GM23338 (cell line): ENCODE measurements around the gene CD24. TPM values are rescaled to one million over a fixed set of nuclear protein-coding genes. Genes with fewer than 3 reads are reported as not detected.
"Not testable (repeated sequence)": the region's sequence is repeated elsewhere in the genome, so short reads cannot be mapped to it uniquely, and the experiment has no call there.

Experiments used
- ATAC-seq: fragments of 200-7000 bp; cut with Tn5 transposase; 3 replicates; pipeline ENCODE4 v1.9.1; 2020
- DNase-seq: peaks from one replicate; pipeline ENCODE4 v3.0.0-alpha.2; 2015; ENCODE audit warnings: low spot score
- H2AFZ ChIP-seq: fragments of 200-600 bp; sonication (generic); 2 replicates; pipeline ENCODE4 v1.8.0; 2016; ENCODE audit warnings: antibody characterized with exemption, mild to moderate bottlenecking, moderate library complexity
- H3F3A ChIP-seq: fragments of 200-600 bp; sonication (generic); replicated peaks from 2 replicates; pipeline ENCODE4 v1.8.0; 2017; ENCODE audit warnings: antibody characterized with exemption, mixed run types, low read depth
- H3K27ac ChIP-seq: fragments of 200-600 bp; sonication (generic); 2 replicates; pipeline ENCODE4 v1.6.1; 2016; ENCODE audit warnings: low read depth
- H3K27me3 ChIP-seq: fragments of 200-600 bp; sonication (generic); 2 replicates; pipeline ENCODE4 v1.8.0; 2016; ENCODE audit warnings: mild to moderate bottlenecking, mixed run types, moderate library complexity; ENCODE audit not compliant: insufficient read depth
- H3K36me3 ChIP-seq: fragments of 200-600 bp; sonication (generic); 2 replicates; pipeline ENCODE4 v1.8.0; 2016; ENCODE audit warnings: mild to moderate bottlenecking; ENCODE audit not compliant: insufficient read depth
- H3K4me1 ChIP-seq: fragments of 200-600 bp; sonication (generic); 2 replicates; pipeline ENCODE4 v1.8.0; 2016; ENCODE audit warnings: mild to moderate bottlenecking, moderate library complexity; ENCODE audit not compliant: insufficient read depth
- H3K4me2 ChIP-seq: fragments of 200-600 bp; sonication (generic); 2 replicates; pipeline ENCODE4 v1.7.1; 2017; ENCODE audit warnings: mixed run types
- H3K4me3 ChIP-seq: fragments of 200-600 bp; sonication (generic); 2 replicates; pipeline ENCODE4 v1.6.1; 2016; ENCODE audit warnings: mixed run types
- H3K79me2 ChIP-seq: fragments of 200-600 bp; sonication (generic); replicated peaks from 2 replicates; pipeline ENCODE4 v1.8.0; 2017; ENCODE audit warnings: mild to moderate bottlenecking; ENCODE audit not compliant: insufficient read depth
- H3K9me2 ChIP-seq: fragments of 200-600 bp; sonication (generic); 2 replicates; pipeline ENCODE4 v1.8.0; 2017; ENCODE audit not compliant: insufficient read depth
- H4K20me1 ChIP-seq: fragments of 200-600 bp; sonication (generic); replicated peaks from 2 replicates; pipeline ENCODE4 v1.8.0; 2017; ENCODE audit warnings: mild to moderate bottlenecking; ENCODE audit not compliant: insufficient read depth
- H3K27ac Mint-ChIP-seq: 2 replicates; pipeline ENCODE4 v1.8.0; 2020; ENCODE audit warnings: inconsistent platforms, mild to moderate bottlenecking, moderate library complexity, mixed read lengths
- H3K27me3 Mint-ChIP-seq: 3 replicates; pipeline ENCODE4 v1.8.0; 2022; ENCODE audit warnings: low read depth, mild to moderate bottlenecking, moderate library complexity, mixed read lengths, inconsistent platforms; ENCODE audit not compliant: insufficient read depth, poor library complexity
- H3K36me3 Mint-ChIP-seq: 3 replicates; pipeline ENCODE4 v1.8.0; 2021; ENCODE audit warnings: low read depth, mild to moderate bottlenecking, inconsistent platforms, moderate library complexity, mixed read lengths
- H3K4me1 Mint-ChIP-seq: 3 replicates; pipeline ENCODE4 v1.8.0; 2020; ENCODE audit warnings: mild to moderate bottlenecking, inconsistent platforms, mixed read lengths
- H3K4me3 Mint-ChIP-seq: 3 replicates; pipeline ENCODE4 v1.8.0; 2021; ENCODE audit warnings: moderate library complexity, mild to moderate bottlenecking, inconsistent platforms, mixed read lengths
- H3K9me3 Mint-ChIP-seq: 3 replicates; pipeline ENCODE4 v1.8.0; 2020; ENCODE audit warnings: moderate library complexity, mild to moderate bottlenecking, inconsistent platforms, mixed read lengths
- EZH2 ChIP-seq: fragments of 200-600 bp; sonication (generic); IDR thresholded peaks from one replicate; pipeline ENCODE4 v1.8.0; 2017; ENCODE audit warnings: antibody characterized with exemption, mild to moderate bottlenecking, low read depth; ENCODE audit not compliant: unreplicated experiment
- EZH2phosphoT487 ChIP-seq: fragments of 200-600 bp; sonication (generic); IDR thresholded peaks from one replicate; pipeline ENCODE4 v1.8.1; 2018; ENCODE audit warnings: antibody characterized with exemption; ENCODE audit not compliant: unreplicated experiment
- JUNB ChIP-seq: IDR thresholded peaks from one replicate; pipeline ENCODE4 v1.6.1; 2016; ENCODE audit warnings: antibody characterized with exemption; ENCODE audit not compliant: unreplicated experiment
- NANOG ChIP-seq: IDR thresholded peaks from 2 replicates; pipeline ENCODE4 v1.6.1; 2016; ENCODE audit warnings: antibody characterized with exemption, borderline replicate concordance
- POLR2AphosphoS5 ChIP-seq: IDR thresholded peaks from 2 replicates; pipeline ENCODE4 v1.6.1; 2016; ENCODE audit warnings: antibody characterized with exemption, low read depth
- STAT1 ChIP-seq: IDR thresholded peaks from one replicate; pipeline ENCODE4 v1.6.1; 2016; ENCODE audit warnings: antibody characterized with exemption; ENCODE audit not compliant: unreplicated experiment
- polyA plus RNA-seq: library from polyadenylated mRNA; unstranded; fragments of >200 nt; fragmentation: Nextera tagmentation; extraction: Ambion mirVana; gene quantifications from 2 replicates; pipeline ENCODE4 v1.2.1, GENCODE V29; 2016
- total RNA-seq: library from RNA; depleted of rRNA; stranded (reverse); fragments of >200 nt; shearing (Covaris generic); gene quantifications from 2 replicates; pipeline ENCODE4 v1.2.3, GENCODE V29; 2014
- TF ChIP-seq, protein P1 (sequence below): IDR thresholded peaks from 2 replicates; pipeline ENCODE4 v1.6.1; 2016; ENCODE audit warnings: antibody characterized with exemption
- TF ChIP-seq, protein P2 (sequence below), 2 experiments: fragments of 200-600 bp in 1 of 2; sonication (generic) in 1 of 2; conservative IDR thresholded peaks; 2 replicates each; pipeline versions ENCODE4 v1.5.1 to v1.6.1; 2016 to 2017; ENCODE audit warnings: antibody characterized with exemption in 2 of 2, low read depth in 2 of 2, mild to moderate bottlenecking in 2 of 2, moderate library complexity in 1 of 2

Gene CD24
- total and polyA plus RNA-seq, 2 experiments from 2014 or later, result 1,373 to 2,907 TPM

DNA sequence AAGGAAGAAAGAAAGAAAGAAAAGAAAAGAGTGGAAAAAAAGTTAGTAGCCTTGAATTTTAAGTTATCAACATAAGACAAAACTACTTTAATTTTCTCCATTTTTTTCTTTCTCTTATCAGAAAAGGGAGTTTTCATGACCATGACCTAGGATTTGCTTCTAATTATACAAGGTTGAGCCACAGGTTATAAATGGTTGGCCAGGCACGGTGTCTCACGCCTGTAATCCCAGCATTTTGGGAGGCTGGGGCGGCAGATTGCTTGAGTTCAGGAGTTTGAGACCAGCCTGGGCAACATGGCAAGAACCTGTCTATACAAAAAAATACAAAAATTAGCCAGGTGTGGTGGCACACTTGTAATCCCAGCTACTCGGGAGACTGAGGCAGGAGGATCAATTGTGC is 45.7 kb upstream of the CD24 start:
- Histone ChIP-seq H2AFZ (no peak overlapping the region), H4K20me1 (no peaks in the 10 kb centered on the region), H3F3A (no peaks in the 10 kb centered on the region), H3K79me2 (no peaks in the 10 kb centered on the region), H3K4me3 (no peak overlapping the region), H3K27ac (no peak overlapping the region), H3K4me2 (no peak overlapping the region), H3K9me2 (no peaks in the 10 kb centered on the region), H3K36me3 (no peaks in the 10 kb centered on the region), H3K4me1 (no peaks in the 10 kb centered on the region), H3K27me3 (no peaks in the 10 kb centered on the region)
- no peak overlapping the region for H3K4me3 Mint-ChIP-seq
- TF ChIP-seq STAT1 (no peak), EZH2phosphoT487 (no peak), POLR2AphosphoS5 (no peak), EZH2 (no peak), JUNB (no peak)
- TF ChIP-seq, protein P1, sequence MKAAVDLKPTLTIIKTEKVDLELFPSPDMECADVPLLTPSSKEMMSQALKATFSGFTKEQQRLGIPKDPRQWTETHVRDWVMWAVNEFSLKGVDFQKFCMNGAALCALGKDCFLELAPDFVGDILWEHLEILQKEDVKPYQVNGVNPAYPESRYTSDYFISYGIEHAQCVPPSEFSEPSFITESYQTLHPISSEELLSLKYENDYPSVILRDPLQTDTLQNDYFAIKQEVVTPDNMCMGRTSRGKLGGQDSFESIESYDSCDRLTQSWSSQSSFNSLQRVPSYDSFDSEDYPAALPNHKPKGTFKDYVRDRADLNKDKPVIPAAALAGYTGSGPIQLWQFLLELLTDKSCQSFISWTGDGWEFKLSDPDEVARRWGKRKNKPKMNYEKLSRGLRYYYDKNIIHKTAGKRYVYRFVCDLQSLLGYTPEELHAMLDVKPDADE, result no peak
- TF ChIP-seq, protein P2, sequence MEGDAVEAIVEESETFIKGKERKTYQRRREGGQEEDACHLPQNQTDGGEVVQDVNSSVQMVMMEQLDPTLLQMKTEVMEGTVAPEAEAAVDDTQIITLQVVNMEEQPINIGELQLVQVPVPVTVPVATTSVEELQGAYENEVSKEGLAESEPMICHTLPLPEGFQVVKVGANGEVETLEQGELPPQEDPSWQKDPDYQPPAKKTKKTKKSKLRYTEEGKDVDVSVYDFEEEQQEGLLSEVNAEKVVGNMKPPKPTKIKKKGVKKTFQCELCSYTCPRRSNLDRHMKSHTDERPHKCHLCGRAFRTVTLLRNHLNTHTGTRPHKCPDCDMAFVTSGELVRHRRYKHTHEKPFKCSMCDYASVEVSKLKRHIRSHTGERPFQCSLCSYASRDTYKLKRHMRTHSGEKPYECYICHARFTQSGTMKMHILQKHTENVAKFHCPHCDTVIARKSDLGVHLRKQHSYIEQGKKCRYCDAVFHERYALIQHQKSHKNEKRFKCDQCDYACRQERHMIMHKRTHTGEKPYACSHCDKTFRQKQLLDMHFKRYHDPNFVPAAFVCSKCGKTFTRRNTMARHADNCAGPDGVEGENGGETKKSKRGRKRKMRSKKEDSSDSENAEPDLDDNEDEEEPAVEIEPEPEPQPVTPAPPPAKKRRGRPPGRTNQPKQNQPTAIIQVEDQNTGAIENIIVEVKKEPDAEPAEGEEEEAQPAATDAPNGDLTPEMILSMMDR (conservative IDR thresholded peaks at IDR 0.05; ENCODE audit: low read depth in 2 of 2), result no peak
- H3K9me3 Mint-ChIP-seq, result no peaks in the 10 kb centered on the region
- H3K4me1 Mint-ChIP-seq, result no peaks in the 10 kb centered on the region
- ATAC-seq (no peak), DNase-seq (no peak)
- no peak overlapping the region for H3K27ac Mint-ChIP-seq
- H3K27me3 Mint-ChIP-seq, result peaks cover 3% of the 10 kb centered on the region
- H3K36me3 Mint-ChIP-seq, result no peaks in the 10 kb centered on the region

DNA sequence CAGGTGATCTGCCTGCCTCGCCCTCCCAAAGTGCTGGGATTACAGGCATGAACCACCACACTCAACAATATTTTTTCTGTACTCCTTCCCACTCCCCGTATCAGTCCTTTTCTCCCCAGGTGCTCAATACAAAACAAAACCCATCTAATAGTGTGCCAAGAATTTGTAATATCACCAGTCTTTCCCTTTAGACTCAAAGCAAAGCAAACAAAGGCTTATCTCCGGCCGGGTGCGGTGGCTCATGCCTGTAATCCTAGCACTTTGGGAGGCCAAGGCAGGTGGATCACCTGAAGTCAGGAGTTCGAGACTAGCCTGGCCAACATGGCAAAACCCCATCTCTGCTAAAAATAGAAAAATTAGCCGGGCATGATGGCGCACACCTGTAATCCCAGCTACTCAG is 45.1 kb upstream of the CD24 start:
- not testable (repeated sequence) for H3K9me3 Mint-ChIP-seq, H3K4me2 ChIP-seq, H3F3A ChIP-seq, H3K27ac ChIP-seq, H3K27me3 ChIP-seq, ATAC-seq, H3K4me1 ChIP-seq, H3K9me2 ChIP-seq, DNase-seq, H3K36me3 Mint-ChIP-seq, H3K79me2 ChIP-seq, H3K27me3 Mint-ChIP-seq, H3K4me1 Mint-ChIP-seq, H4K20me1 ChIP-seq, H3K4me3 ChIP-seq, H3K27ac Mint-ChIP-seq, H3K4me3 Mint-ChIP-seq, H3K36me3 ChIP-seq, H2AFZ ChIP-seq

DNA sequence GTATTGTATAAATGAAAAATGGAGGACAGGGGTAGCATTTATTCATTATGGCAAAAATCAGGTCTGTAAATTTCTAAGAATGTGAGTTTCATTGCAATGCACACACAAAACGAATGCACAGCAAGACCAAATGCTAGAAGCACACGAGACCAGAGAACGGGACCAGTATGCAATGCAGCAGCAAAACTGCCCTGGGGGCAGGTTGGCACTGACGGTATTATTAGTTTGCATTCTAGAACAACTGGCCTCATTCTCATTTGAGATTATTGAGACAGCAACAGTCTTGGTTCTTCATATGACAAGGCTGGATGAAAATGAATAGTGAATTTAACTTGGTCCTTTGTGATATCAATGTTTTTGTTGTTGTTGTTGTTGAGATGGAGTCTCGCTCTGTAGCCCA is 44.5 kb upstream of the CD24 start:
- no peaks in the 10 kb centered on the region for H3K79me2 ChIP-seq
- H3K36me3 ChIP-seq, result no peaks in the 10 kb centered on the region
- TF ChIP-seq STAT1 (no peak), NANOG (no peak), POLR2AphosphoS5 (no peak)
- no peak overlapping the region for H3K27ac ChIP-seq
- ATAC-seq (no peak), DNase-seq (no peak)
- peak overlapping the region; percentile 14; the same call in 1 of the 2 replicates for H2AFZ ChIP-seq
- H3K27ac Mint-ChIP-seq, result no peak overlapping the region
- no peaks in the 10 kb centered on the region for H3K4me1 ChIP-seq
- peaks cover 4% of the 10 kb centered on the region for H3K27me3 Mint-ChIP-seq
- H3F3A ChIP-seq, result no peaks in the 10 kb centered on the region
- H3K9me2 ChIP-seq, result no peaks in the 10 kb centered on the region
- no peak overlapping the region for H3K4me2 ChIP-seq
- no peak overlapping the region for H3K4me3 Mint-ChIP-seq
- no peak overlapping the region for H3K4me3 ChIP-seq
- H3K4me1 Mint-ChIP-seq, result no peaks in the 10 kb centered on the region
- H3K9me3 Mint-ChIP-seq, result no peaks in the 10 kb centered on the region
- H3K27me3 ChIP-seq, result no peaks in the 10 kb centered on the region
- H4K20me1 ChIP-seq, result no peaks in the 10 kb centered on the region
- no peaks in the 10 kb centered on the region for H3K36me3 Mint-ChIP-seq
